B cell (primary cell): ENCODE measurements around the gene SETDB1. TPM values are rescaled to one million over a fixed set of nuclear protein-coding genes. Genes with fewer than 3 reads are reported as not detected.

Source experiments
- ATAC-seq: fragments of 200-7000 bp; cut with Tn5 transposase; one replicate; pipeline ENCODE4 v1.10.0; 2021; ENCODE audit warnings: low read depth, mild to moderate bottlenecking, moderate number of reproducible peaks, moderate library complexity
- CTCF ChIA-PET: fragments of 350-600 bp; sonication (Branson Sonifier 250); formaldehyde crosslinking; loops from one replicate; lab custom pipeline; 2021; ENCODE audit warnings: antibody characterized with exemption, inconsistent platforms; lab: Charles Lee
- POLR2A ChIA-PET: fragments of 350-600 bp; sonication (Branson Sonifier 250); formaldehyde crosslinking; loops from one replicate; lab custom pipeline; 2021; ENCODE audit warnings: antibody characterized with exemption; lab: Charles Lee
- DNase-seq: peaks from one replicate; pipeline ENCODE4 v3.0.0; 2013
- H2AFZ ChIP-seq: 2 replicates; pipeline ENCODE4 v1.6.1; 2012; ENCODE audit warnings: mild to moderate bottlenecking, low read depth, low read length; ENCODE audit not compliant: insufficient read depth, poor library complexity, severe bottlenecking
- H3K27ac ChIP-seq, 2 donors: 1 replicate in 1 of 2; 2 replicates in 1 of 2; pipeline ENCODE4 v1.5.1; 2012 to 2013; ENCODE audit warnings: low read length in 2 of 2, mild to moderate bottlenecking in 2 of 2, moderate library complexity in 1 of 2
- H3K27me3 ChIP-seq, 4 experiments: fragments of 200-600 bp in 1 of 4; sonication (generic) in 1 of 4; replicated peaks in 1 of 4; 1 replicate in 2 of 4; 2 replicates in 2 of 4; pipeline versions ENCODE4 v1.6.1 to v1.7.0; 2013 to 2016; ENCODE audit warnings: low read length in 3 of 4, mild to moderate bottlenecking in 2 of 4, mixed read lengths in 1 of 4, moderate library complexity in 1 of 4; ENCODE audit not compliant: insufficient read depth in 4 of 4, control insufficient read depth in 3 of 4; ENCODE audit errors: control extremely low read depth in 1 of 4
- H3K36me3 ChIP-seq, 2 experiments: replicated peaks in 1 of 2; 1 replicate in 1 of 2; 2 replicates in 1 of 2; pipeline versions ENCODE4 v1.6.1 to v1.7.1; 2013; ENCODE audit warnings: low read length in 1 of 2; ENCODE audit not compliant: insufficient read depth in 2 of 2, control insufficient read depth in 1 of 2; ENCODE audit errors: control extremely low read depth in 1 of 2, extremely low read depth in 1 of 2
- H3K4me1 ChIP-seq, 2 donors: fragments of 200-600 bp in 1 of 2; sonication (generic) in 1 of 2; 1 replicate in 1 of 2; 2 replicates in 1 of 2; pipeline versions ENCODE4 v1.5.1 to v1.6.1; 2013 to 2017; ENCODE audit warnings: low read length in 2 of 2; ENCODE audit not compliant: control insufficient read depth in 2 of 2, insufficient read depth in 2 of 2
- H3K4me2 ChIP-seq: replicated peaks from 2 replicates; pipeline ENCODE3; 2012; ENCODE audit warnings: mild to moderate bottlenecking, low read depth, low read length; ENCODE audit not compliant: poor library complexity, severe bottlenecking
- H3K4me3 ChIP-seq, 5 experiments: fragments of 200-600 bp in 1 of 5; sonication (generic) in 1 of 5; 1 replicate in 3 of 5; 2 replicates in 2 of 5; pipeline versions ENCODE4 v1.5.1 to v1.7.0; 2011 to 2016; ENCODE audit warnings: low read length in 4 of 5, mild to moderate bottlenecking in 4 of 5, low read depth in 2 of 5, control low read depth in 1 of 5, moderate library complexity in 1 of 5; ENCODE audit not compliant: insufficient read depth in 1 of 5; ENCODE audit errors: control extremely low read depth in 1 of 5, extremely low read depth in 1 of 5
- H3K79me2 ChIP-seq: fragments of 200-600 bp; sonication (generic); one replicate; pipeline ENCODE4 v1.6.0; 2016; ENCODE audit warnings: low read length; ENCODE audit not compliant: control insufficient read depth, insufficient read depth
- H3K9ac ChIP-seq: fragments of 200-600 bp; sonication (generic); 2 replicates; pipeline ENCODE4 v1.6.1; 2017; ENCODE audit warnings: mild to moderate bottlenecking, low read length, moderate library complexity
- H3K9me3 ChIP-seq, 3 donors: one replicate each; pipeline versions ENCODE4 v1.6.1 to v1.7.1; 2013; ENCODE audit warnings: low read length in 2 of 3; ENCODE audit not compliant: control insufficient read depth in 2 of 3, insufficient read depth in 1 of 3; ENCODE audit errors: control extremely low read depth in 1 of 3
- H4K20me1 ChIP-seq: 2 replicates; pipeline ENCODE4 v1.6.0; 2012; ENCODE audit warnings: mild to moderate bottlenecking, low read length; ENCODE audit not compliant: insufficient read depth, control insufficient read depth, poor library complexity, severe bottlenecking
- H3K27ac Mint-ChIP-seq: one replicate; pipeline ENCODE4 v1.8.0; 2021; ENCODE audit warnings: mixed read lengths
- H3K27me3 Mint-ChIP-seq: one replicate; pipeline ENCODE4 v1.8.0; 2021; ENCODE audit warnings: mixed read lengths
- H3K4me1 Mint-ChIP-seq: one replicate; pipeline ENCODE4 v1.8.0; 2021; ENCODE audit warnings: mixed read lengths
- H3K4me3 Mint-ChIP-seq: one replicate; pipeline ENCODE4 v1.8.0; 2021; ENCODE audit warnings: mixed read lengths
- H3K9me3 Mint-ChIP-seq: one replicate; pipeline ENCODE4 v1.8.0; 2022; ENCODE audit warnings: mixed read lengths; ENCODE audit not compliant: insufficient read depth
- EZH2 ChIP-seq: IDR thresholded peaks from 2 replicates; pipeline ENCODE4 v1.6.1; 2012; ENCODE audit warnings: borderline replicate concordance, low read depth, mild to moderate bottlenecking, moderate library complexity, low read length; ENCODE audit not compliant: insufficient read depth, poor library complexity, severe bottlenecking
- whole genome bisulfite sequencing: methylation state at CpG from one replicate; pipeline ENCODE4 v1.1.5; 2013; ENCODE audit warnings: missing lambda C conversion rate; ENCODE audit not compliant: insufficient coverage; 5-methylcytosine and 5-hydroxymethylcytosine counted together
- intact Hi-C: fragments of 100-400 bp; cut with micrococcal nuclease; formaldehyde crosslinking; loops from one replicate; pipeline ENCODE4 v1.10.0; 2022
- polyA plus RNA-seq: library from polyadenylated mRNA; depleted of rRNA; stranded (reverse); fragments of >200 nt; gene quantifications from 2 replicates; pipeline ENCODE4 v1.2.3, GENCODE V29; 2012
- total RNA-seq, 2 donors: library from RNA; stranded (reverse); fragments of 120-200 nt in 1 of 2; gene quantifications; 1 replicate in 1 of 2; 2 replicates in 1 of 2; pipeline versions ENCODE4 v1.2.3 to v1.2.4, GENCODE V29; 2013 to 2022
- TF ChIP-seq, protein P1 (sequence below): fragments of 200-600 bp; IDR thresholded peaks from one replicate; pipeline ENCODE4 v1.8.0; 2022; ENCODE audit warnings: antibody characterized with exemption, mild to moderate bottlenecking

The SETDB1 gene
- total and polyA plus RNA-seq, 2 donors (not counting 1 experiment from before 2014, with no cell fraction given) = 57.4 to 115 TPM

GRCh38 chr1:151003180-151003579, 77.0 kb downstream of the SETDB1 start:
- TF ChIP-seq, protein P1, sequence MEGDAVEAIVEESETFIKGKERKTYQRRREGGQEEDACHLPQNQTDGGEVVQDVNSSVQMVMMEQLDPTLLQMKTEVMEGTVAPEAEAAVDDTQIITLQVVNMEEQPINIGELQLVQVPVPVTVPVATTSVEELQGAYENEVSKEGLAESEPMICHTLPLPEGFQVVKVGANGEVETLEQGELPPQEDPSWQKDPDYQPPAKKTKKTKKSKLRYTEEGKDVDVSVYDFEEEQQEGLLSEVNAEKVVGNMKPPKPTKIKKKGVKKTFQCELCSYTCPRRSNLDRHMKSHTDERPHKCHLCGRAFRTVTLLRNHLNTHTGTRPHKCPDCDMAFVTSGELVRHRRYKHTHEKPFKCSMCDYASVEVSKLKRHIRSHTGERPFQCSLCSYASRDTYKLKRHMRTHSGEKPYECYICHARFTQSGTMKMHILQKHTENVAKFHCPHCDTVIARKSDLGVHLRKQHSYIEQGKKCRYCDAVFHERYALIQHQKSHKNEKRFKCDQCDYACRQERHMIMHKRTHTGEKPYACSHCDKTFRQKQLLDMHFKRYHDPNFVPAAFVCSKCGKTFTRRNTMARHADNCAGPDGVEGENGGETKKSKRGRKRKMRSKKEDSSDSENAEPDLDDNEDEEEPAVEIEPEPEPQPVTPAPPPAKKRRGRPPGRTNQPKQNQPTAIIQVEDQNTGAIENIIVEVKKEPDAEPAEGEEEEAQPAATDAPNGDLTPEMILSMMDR = no peak
- no peak for TF ChIP-seq EZH2
- Mint-ChIP-seq H3K27ac (no peak overlapping the region), H3K27me3 (no peaks in the 10 kb centered on the region), H3K9me3 (no peaks in the 10 kb centered on the region), H3K4me1 (peaks cover 49% of the 10 kb centered on the region), H3K4me3 (no peak overlapping the region)
- H2AFZ ChIP-seq = no peak overlapping the region
- ChIA-PET POLR2A (no interaction called here), CTCF (interaction anchor here (0.7 to 1.3 kb wide), 3 partner anchors 22 to 46 kb away, joined by 3 read pairs; partner anchors contain the start of gene ANXA9)
- H3K79me2 ChIP-seq = peaks cover 18% of the 10 kb centered on the region
- H3K36me3 ChIP-seq = peaks cover 0 to 3% of the 10 kb centered on the region in 2 experiments
- intact Hi-C loops = no loop called here
- DNase-seq (no peak), ATAC-seq (no peak)
- H3K27me3 ChIP-seq = no peaks in the 10 kb centered on the region
- H4K20me1 ChIP-seq = no peaks in the 10 kb centered on the region
- peak overlapping the region; percentile 36 for H3K4me2 ChIP-seq
- no peaks in the 10 kb centered on the region for H3K9me3 ChIP-seq
- peak overlapping the region in 1 of 5 experiments; percentile 52 for H3K4me3 ChIP-seq
- no peak overlapping the region for H3K27ac ChIP-seq
- no peak overlapping the region for H3K9ac ChIP-seq
- peaks cover 31 to 49% of the 10 kb centered on the region in 2 donors for H3K4me1 ChIP-seq

DNA sequence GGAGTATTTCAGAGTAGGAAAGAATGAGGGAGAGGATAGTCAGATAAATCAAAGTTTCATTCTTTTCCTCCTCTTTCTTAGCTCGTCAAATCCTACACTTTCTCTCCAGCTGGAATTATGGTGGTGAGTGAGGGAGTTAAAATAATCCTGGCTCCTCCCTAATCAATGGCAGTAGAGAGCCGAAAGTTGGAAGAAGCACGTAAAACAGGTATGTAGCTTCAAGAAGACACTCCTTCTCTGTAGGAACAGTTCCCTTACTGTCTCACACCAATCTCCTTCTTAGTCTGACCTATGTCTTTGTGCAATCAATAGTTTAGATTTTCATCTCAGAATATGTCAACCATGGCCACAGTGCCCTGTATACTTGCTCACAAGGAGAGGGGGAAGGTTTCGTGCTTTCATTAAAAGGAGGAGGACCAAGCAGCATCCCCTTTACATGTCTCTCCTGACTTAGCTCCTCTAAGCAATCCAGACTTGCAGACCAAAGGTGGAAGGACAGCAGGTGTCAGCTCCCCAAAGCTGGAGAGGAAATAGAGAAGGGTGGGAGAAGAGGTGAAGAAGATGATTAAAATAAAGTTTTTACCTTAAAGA, 79.7 kb downstream of the SETDB1 start:
- Mint-ChIP-seq H3K27me3 (no peaks in the 10 kb centered on the region), H3K4me1 (peaks cover 69% of the 10 kb centered on the region), H3K27ac (peak overlapping the region; percentile 94), H3K9me3 (no peaks in the 10 kb centered on the region), H3K4me3 (peak overlapping the region; percentile 90)
- WGBS = no CpG with 5 or more reads among the region's 4 CpGs
- H3K36me3 ChIP-seq = peaks cover 0 to 3% of the 10 kb centered on the region in 2 experiments
- CTCF ChIA-PET = interaction anchor here (0.7 to 4.0 kb wide), 18 partner anchors 9 to 443 kb away, joined by 3 to 63 read pairs (median 4); partner anchors contain the start of genes ANXA9, ENSA, GABPB2 and TNFAIP8L2
- H3K4me2 ChIP-seq = peak overlapping the region; percentile 97
- H3K9ac ChIP-seq = peak overlapping the region; percentile 67
- ATAC-seq = no peak
- H3K27me3 ChIP-seq = no peaks in the 10 kb centered on the region
- intact Hi-C loops = loop anchor here (1.0 to 5.0 kb wide), 2 partner anchors 27 to 444 kb away; no protein-coding TSS in a partner anchor
- H3K9me3 ChIP-seq = no peaks in the 10 kb centered on the region
- peak overlapping the region; percentile 81 for H2AFZ ChIP-seq
- peak overlapping the region; percentile 58 to 78 for H3K27ac ChIP-seq
- H3K79me2 ChIP-seq = peaks cover 43% of the 10 kb centered on the region
- H4K20me1 ChIP-seq = no peaks in the 10 kb centered on the region
- H3K4me3 ChIP-seq = peak overlapping the region; percentile 60 to 93 (median 64)
- H3K4me1 ChIP-seq = peaks cover 41 to 63% of the 10 kb centered on the region in 2 donors
- DNase-seq = no peak
- POLR2A ChIA-PET = interaction anchor here (0.5 to 1.4 kb wide), 8 partner anchors 9 to 345 kb away, joined by 3 to 5 read pairs (median 4); partner anchors contain the start of genes C1orf56 and CDC42SE1
- TF ChIP-seq, protein P1 = no peak
- no peak for TF ChIP-seq EZH2
